ENCODE measurements around the gene ID2.

DNA sequence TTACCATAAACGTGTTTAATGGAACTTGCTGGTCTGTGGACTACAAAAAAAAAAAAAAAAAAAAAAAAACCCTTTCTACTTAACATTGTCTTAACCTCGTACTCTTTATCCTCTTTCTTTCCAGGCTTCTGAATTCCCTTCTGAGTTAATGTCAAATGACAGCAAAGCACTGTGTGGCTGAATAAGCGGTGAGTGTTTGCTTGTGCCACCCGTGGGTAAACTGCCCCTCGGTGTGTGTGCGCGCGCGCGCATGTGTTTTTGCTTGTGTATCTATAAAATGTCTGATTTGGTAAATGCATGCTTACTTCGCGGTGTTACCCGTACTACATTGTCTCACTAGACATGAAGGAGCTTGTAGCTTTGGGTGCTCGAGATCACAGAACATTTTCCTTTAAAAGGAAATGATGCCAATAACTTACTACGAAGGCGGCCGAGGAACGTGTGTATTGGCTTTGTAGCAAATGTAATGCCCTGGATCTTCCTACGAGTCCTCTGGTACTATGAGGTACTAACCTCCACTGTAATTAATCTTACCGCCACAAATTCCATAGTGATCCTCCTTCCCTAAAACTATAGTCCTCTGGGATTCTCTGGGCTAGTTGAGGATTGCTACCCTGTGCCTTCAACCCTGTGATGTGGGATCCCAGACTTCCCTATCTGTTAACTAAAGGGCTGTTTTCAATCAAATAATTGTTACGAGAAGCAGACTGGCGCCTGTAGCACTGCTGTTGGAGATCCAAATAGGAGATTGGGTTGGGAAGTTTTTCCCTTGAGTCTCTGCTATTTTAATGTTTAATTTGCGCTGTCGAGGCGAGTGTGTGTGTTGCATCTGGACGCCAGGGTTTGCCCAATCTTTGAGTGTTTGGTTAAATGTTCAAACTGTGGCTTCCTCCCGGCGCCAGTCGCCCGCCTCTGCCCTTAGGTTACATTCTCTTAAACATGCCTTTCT, 1.1 kb downstream of the ID2 start:
- TF ChIP-seq REST (IDR thresholded peaks at IDR 0.05; ENCODE audit: low read depth) (no peak), CTCF (IDR thresholded peaks at IDR 0.05 in 2 of 3, conservative IDR thresholded peaks at IDR 0.05 in 1 of 3; ENCODE audit: borderline replicate concordance in 1 of 3, insufficient read depth in 1 of 3, low read depth in 2 of 3, low read length in 2 of 3) (no peak), POLR2AphosphoS5 (IDR thresholded peaks at IDR 0.05; ENCODE audit: low read depth, low read length) (no peak; the same call in none of the 2 replicates), EZH2phosphoT487 (IDR thresholded peaks at IDR 0.05; ENCODE audit: borderline replicate concordance) (no peak), POLR2A (IDR thresholded peaks at IDR 0.05; ENCODE audit: borderline replicate concordance, extremely low read depth, insufficient read depth, insufficient read length) (no peak), ELF1 (IDR thresholded peaks at IDR 0.05; ENCODE audit: borderline replicate concordance, low read depth) (no peak), ZFX (IDR thresholded peaks at IDR 0.05) (no peak), SRF (IDR thresholded peaks at IDR 0.05; ENCODE audit: low read depth) (no peak), YY1 (IDR thresholded peaks at IDR 0.05; ENCODE audit: extremely low read depth, insufficient replicate concordance, low read depth, low read length) (no peak)
